Measurements from ENCODE around the gene TNNC1. TPM values are rescaled to one million over a fixed set of nuclear protein-coding genes. Genes with fewer than 3 reads are reported as not detected.

Gene TNNC1
- total and polyA plus RNA-seq, 2 of the 13 experiments (the other 11 are each of a cell fraction or from before 2014, with no cell fraction given): 11.8 to 36.4 TPM

DNA sequence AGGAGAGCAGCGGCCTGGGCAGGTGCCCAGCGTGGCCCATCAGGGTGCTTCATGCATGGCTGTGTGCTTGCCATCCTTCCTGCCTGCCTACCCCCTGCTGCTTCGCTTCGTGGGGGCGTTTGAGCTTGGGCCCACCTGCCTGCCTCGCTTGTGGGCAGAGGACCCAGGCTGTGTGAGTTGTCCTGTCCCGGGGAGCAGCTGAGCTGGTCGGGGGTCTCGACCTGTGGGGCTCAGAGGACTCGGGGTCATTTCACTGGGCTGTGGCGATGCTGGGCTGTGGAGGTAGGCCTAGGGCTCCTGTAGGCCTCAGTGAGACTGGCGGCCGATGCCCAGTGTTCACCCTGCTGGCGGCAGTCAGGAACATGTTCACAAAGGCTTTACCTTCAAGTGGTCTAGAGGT is 29.2 kb upstream of the TNNC1 start:
- peaks cover 11% of the 10 kb centered on the region; the same call in 1 of the 2 replicates for H3K4me1 ChIP-seq (ENCODE audit: insufficient read depth, low read length)
- intact Hi-C loops (cut with micrococcal nuclease; ENCODE audit: unreplicated experiment) (no loop called here), in situ Hi-C loops (cut with HindIII; ENCODE audit: extremely low pct_ligation_motif_present, low pct_unique_long_range_greater_than_20kb) (no loop called here)
- no peak for DNase-seq (ENCODE audit: low spot score)
- H4K20me1 ChIP-seq (ENCODE audit: insufficient read depth, low read length): no peaks in the 10 kb centered on the region
- no peak overlapping the region for H3K4me3 ChIP-seq (replicated peaks in 1 of 3; ENCODE audit: insufficient read depth in 1 of 3, low read depth in 2 of 3, low read length in 3 of 3)
- no peaks in the 10 kb centered on the region for H3K9me3 ChIP-seq (ENCODE audit: low read length)
- H3K79me2 ChIP-seq (ENCODE audit: insufficient read depth, low read length): no peaks in the 10 kb centered on the region
- no peak overlapping the region for H3K27ac ChIP-seq (ENCODE audit: extremely low read length, insufficient read depth, low read length)
- no TSS peak for BruUV-seq (replicated peaks)
- H2AFZ ChIP-seq (ENCODE audit: low read length): no peak overlapping the region
- no peak overlapping the region for H3K9ac ChIP-seq (ENCODE audit: insufficient read depth, low read depth, low read length)
- no peak for FAIRE-seq
- H3K27me3 ChIP-seq (ENCODE audit: control insufficient read depth in 1 of 2, insufficient read depth in 2 of 2, low read length in 2 of 2): no peaks in the 10 kb centered on the region
- peaks cover 21 to 59% of the 10 kb centered on the region in 2 experiments for H3K36me3 ChIP-seq (replicated peaks in 1 of 2; ENCODE audit: control insufficient read depth in 1 of 2, insufficient read depth in 2 of 2, low read length in 2 of 2)
- ChIA-PET CTCF (ENCODE audit: low intra/inter-chr PET ratio, low total read pairs) (no interaction called here), POLR2A (no interaction called here)
- WGBS (ENCODE audit: low lambda C conversion rate): 100% methylated on average over 3 of the region's 14 CpGs
- no peak for TF ChIP-seq XBP1 (CRISPR knock-in tag; IDR thresholded peaks at IDR 0.05)
- TF ChIP-seq AGO2 (optimal IDR thresholded peaks at IDR 0.05; ENCODE audit: low read depth, low read length): peak; percentile 66
- no peak for TF ChIP-seq ZNF251 (CRISPR knock-in tag; IDR thresholded peaks at IDR 0.05)
- peak; percentile 13 for ATAC-seq
- H3K4me2 ChIP-seq (ENCODE audit: low read depth, low read length): no peak overlapping the region

DNA sequence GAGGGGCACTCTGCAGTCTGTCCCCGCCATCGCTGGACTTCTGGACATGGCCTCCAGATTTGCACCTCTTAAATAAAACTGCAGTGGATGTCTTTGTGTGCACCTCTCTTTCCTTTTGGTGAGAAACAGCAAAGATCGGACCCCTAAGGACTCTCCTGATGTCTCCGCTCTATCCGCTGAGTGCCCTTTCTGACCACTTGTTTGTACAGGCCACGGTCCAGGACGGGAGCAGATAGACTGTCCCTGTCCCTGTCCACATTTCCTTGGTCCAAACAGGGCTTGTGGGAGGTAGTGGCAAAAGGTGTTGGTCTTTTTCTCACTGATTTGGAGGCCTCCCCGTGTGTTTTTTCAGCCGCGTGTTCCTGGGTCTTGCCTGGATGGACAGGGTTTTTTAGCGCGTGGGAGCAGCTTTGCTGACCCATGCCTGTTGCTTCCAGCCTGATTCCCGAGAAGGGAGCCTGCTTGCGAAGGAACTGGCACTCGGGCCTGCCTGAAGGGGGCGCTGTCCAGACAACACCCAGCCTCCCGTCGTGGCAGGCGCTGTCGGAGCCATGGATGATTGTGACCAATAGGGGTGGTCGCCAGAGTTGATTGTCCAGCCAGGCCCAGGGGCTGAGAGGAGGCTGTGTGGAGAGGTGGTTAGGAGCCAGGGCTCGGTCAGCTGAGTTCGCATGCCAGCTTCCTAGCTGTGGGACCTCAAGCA is 28.1 kb upstream of the TNNC1 start:
- CTCF ChIA-PET (ENCODE audit: low intra/inter-chr PET ratio, low total read pairs): no interaction called here
- H3K4me3 ChIP-seq (replicated peaks in 1 of 3; ENCODE audit: insufficient read depth in 1 of 3, low read depth in 2 of 3, low read length in 3 of 3): no peak overlapping the region
- POLR2A ChIA-PET: no interaction called here
- DNase-seq (ENCODE audit: low spot score): no peak
- H3K9me3 ChIP-seq (ENCODE audit: low read length): no peaks in the 10 kb centered on the region
- intact Hi-C loops (cut with micrococcal nuclease; ENCODE audit: unreplicated experiment) (no loop called here), in situ Hi-C loops (cut with HindIII; ENCODE audit: extremely low pct_ligation_motif_present, low pct_unique_long_range_greater_than_20kb) (no loop called here)
- BruUV-seq (replicated peaks): no TSS peak
- no peak for FAIRE-seq
- no peak overlapping the region for H2AFZ ChIP-seq (ENCODE audit: low read length)
- peaks cover 11% of the 10 kb centered on the region; the same call in 1 of the 2 replicates for H3K4me1 ChIP-seq (ENCODE audit: insufficient read depth, low read length)
- peaks cover 29 to 64% of the 10 kb centered on the region in 2 experiments for H3K36me3 ChIP-seq (replicated peaks in 1 of 2; ENCODE audit: control insufficient read depth in 1 of 2, insufficient read depth in 2 of 2, low read length in 2 of 2)
- no peak overlapping the region for H3K4me2 ChIP-seq (ENCODE audit: low read depth, low read length)
- no peak overlapping the region for H3K9ac ChIP-seq (ENCODE audit: insufficient read depth, low read depth, low read length)
- 94% methylated on average over 12 of the region's 23 CpGs for WGBS (ENCODE audit: low lambda C conversion rate)
- no peaks in the 10 kb centered on the region for H3K79me2 ChIP-seq (ENCODE audit: insufficient read depth, low read length)
- ATAC-seq: no peak
- no peaks in the 10 kb centered on the region for H3K27me3 ChIP-seq (ENCODE audit: control insufficient read depth in 1 of 2, insufficient read depth in 2 of 2, low read length in 2 of 2)
- H3K27ac ChIP-seq (ENCODE audit: extremely low read length, insufficient read depth, low read length): no peak overlapping the region
- no peaks in the 10 kb centered on the region for H4K20me1 ChIP-seq (ENCODE audit: insufficient read depth, low read length)
- TF ChIP-seq, protein P1, sequence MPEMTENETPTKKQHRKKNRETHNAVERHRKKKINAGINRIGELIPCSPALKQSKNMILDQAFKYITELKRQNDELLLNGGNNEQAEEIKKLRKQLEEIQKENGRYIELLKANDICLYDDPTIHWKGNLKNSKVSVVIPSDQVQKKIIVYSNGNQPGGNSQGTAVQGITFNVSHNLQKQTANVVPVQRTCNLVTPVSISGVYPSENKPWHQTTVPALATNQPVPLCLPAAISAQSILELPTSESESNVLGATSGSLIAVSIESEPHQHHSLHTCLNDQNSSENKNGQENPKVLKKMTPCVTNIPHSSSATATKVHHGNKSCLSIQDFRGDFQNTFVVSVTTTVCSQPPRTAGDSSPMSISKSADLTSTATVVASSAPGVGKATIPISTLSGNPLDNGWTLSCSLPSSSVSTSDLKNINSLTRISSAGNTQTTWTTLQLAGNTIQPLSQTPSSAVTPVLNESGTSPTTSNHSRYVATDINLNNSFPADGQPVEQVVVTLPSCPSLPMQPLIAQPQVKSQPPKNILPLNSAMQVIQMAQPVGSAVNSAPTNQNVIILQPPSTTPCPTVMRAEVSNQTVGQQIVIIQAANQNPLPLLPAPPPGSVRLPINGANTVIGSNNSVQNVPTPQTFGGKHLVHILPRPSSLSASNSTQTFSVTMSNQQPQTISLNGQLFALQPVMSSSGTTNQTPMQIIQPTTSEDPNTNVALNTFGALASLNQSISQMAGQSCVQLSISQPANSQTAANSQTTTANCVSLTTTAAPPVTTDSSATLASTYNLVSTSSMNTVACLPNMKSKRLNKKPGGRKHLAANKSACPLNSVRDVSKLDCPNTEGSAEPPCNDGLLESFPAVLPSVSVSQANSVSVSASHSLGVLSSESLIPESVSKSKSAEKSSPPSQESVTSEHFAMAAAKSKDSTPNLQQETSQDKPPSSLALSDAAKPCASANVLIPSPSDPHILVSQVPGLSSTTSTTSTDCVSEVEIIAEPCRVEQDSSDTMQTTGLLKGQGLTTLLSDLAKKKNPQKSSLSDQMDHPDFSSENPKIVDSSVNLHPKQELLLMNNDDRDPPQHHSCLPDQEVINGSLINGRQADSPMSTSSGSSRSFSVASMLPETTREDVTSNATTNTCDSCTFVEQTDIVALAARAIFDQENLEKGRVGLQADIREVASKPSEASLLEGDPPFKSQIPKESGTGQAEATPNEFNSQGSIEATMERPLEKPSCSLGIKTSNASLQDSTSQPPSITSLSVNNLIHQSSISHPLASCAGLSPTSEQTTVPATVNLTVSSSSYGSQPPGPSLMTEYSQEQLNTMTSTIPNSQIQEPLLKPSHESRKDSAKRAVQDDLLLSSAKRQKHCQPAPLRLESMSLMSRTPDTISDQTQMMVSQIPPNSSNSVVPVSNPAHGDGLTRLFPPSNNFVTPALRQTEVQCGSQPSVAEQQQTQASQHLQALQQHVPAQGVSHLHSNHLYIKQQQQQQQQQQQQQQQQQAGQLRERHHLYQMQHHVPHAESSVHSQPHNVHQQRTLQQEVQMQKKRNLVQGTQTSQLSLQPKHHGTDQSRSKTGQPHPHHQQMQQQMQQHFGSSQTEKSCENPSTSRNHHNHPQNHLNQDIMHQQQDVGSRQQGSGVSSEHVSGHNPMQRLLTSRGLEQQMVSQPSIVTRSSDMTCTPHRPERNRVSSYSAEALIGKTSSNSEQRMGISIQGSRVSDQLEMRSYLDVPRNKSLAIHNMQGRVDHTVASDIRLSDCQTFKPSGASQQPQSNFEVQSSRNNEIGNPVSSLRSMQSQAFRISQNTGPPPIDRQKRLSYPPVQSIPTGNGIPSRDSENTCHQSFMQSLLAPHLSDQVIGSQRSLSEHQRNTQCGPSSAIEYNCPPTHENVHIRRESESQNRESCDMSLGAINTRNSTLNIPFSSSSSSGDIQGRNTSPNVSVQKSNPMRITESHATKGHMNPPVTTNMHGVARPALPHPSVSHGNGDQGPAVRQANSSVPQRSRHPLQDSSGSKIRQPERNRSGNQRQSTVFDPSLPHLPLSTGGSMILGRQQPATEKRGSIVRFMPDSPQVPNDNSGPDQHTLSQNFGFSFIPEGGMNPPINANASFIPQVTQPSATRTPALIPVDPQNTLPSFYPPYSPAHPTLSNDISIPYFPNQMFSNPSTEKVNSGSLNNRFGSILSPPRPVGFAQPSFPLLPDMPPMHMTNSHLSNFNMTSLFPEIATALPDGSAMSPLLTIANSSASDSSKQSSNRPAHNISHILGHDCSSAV (CRISPR knock-in tag; IDR thresholded peaks at IDR 0.05; ENCODE audit: borderline replicate concordance): no peak
- TF ChIP-seq, protein P2, sequence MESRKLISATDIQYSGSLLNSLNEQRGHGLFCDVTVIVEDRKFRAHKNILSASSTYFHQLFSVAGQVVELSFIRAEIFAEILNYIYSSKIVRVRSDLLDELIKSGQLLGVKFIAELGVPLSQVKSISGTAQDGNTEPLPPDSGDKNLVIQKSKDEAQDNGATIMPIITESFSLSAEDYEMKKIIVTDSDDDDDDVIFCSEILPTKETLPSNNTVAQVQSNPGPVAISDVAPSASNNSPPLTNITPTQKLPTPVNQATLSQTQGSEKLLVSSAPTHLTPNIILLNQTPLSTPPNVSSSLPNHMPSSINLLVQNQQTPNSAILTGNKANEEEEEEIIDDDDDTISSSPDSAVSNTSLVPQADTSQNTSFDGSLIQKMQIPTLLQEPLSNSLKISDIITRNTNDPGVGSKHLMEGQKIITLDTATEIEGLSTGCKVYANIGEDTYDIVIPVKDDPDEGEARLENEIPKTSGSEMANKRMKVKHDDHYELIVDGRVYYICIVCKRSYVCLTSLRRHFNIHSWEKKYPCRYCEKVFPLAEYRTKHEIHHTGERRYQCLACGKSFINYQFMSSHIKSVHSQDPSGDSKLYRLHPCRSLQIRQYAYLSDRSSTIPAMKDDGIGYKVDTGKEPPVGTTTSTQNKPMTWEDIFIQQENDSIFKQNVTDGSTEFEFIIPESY (CRISPR knock-in tag; IDR thresholded peaks at IDR 0.05): peak; percentile 90
- peak; percentile 34 for TF ChIP-seq AGO2 (optimal IDR thresholded peaks at IDR 0.05; ENCODE audit: low read depth, low read length)

Data from HepG2 (cell line).